ENCODE data around the gene ZNF331. TPM values are rescaled to one million over a fixed set of nuclear protein-coding genes. Genes with fewer than 3 reads are reported as not detected.

Gene ZNF331
- total RNA-seq, 4 donors from 2014 or later, result 3.7 to 15.7 (median 5.8) TPM

DNA sequence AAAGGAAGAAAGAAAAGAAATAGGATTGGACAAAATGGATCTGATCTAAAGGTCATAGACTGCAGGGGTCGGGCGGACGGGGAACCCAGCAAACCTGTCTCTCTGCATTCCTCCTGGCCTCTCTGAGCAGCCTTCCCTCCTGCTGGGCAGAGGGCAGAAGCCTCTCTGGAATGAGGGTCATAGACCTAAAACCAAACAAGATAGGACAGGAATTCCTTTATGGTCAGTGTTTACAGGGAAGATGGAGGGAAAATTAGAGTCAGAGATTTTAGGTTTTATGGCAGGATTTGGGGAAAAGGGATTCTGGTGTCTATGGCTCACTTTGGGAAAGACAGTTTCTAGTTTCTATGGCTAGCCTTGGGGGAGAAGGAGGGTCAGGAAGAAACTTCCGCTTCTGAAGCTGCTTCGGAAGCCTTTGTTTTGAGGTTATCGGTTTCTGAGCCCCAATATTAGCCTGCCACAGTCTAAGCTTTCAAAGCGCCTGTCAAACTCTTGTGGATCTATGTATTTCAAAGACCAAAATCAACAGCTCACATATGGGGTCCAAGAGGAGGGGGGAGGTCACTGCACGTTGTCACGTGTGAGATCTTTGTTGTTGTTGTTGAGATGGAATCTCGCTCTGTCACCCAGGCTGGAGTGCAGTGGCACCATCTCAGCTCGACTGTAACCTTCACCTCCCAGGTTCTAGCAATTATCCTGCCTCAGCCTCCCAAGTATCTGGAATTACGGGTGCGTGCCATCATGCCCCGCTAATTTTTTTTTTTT, 75.0 kb downstream of the ZNF331 start:
- in situ Hi-C loops (cut with MboI; ENCODE audit: low pct_ligation_motif_present in 1 of 4, low pct_unique_long_range_greater_than_20kb in 1 of 4, low sequenced_read_pairs in 3 of 4), result no loop called here

GRCh38 chr19:53621885-53622740, 84.2 kb downstream of the ZNF331 start:
- WGBS, 2 donors (ENCODE audit: low coverage in 1 of 2), result 49 to 55% methylated on average over 4 to 8 of the region's 8 CpGs
- DNase-seq, result no peak
- no peak overlapping the region for H3K27ac ChIP-seq
- in situ Hi-C loops (cut with MboI; ENCODE audit: low pct_ligation_motif_present in 1 of 4, low pct_unique_long_range_greater_than_20kb in 1 of 4, low sequenced_read_pairs in 3 of 4), result no loop called here
- no peaks in the 10 kb centered on the region for H3K27me3 ChIP-seq
- H3K4me1 ChIP-seq, result no peaks in the 10 kb centered on the region
- TF ChIP-seq POLR2AphosphoS5 (IDR thresholded peaks at IDR 0.05) (no peak), EP300 (IDR thresholded peaks at IDR 0.05; ENCODE audit: low read depth) (no peak), CTCF (IDR thresholded peaks at IDR 0.05) (no peak), POLR2A (IDR thresholded peaks at IDR 0.05) (no peak)
- no peaks in the 10 kb centered on the region for H3K36me3 ChIP-seq
- H3K4me3 ChIP-seq, result no peak overlapping the region
- H3K9me3 ChIP-seq, result no peaks in the 10 kb centered on the region
- intact Hi-C loops (cut with DNase I; ENCODE audit: low total_unique reads), result no loop called here

More for the DNA sequence above, 75.0 kb downstream of the ZNF331 start:
- peaks cover 0 to 5% of the 10 kb centered on the region in 2 donors for H3K9me3 ChIP-seq
- TF ChIP-seq CTCF (IDR thresholded peaks at IDR 0.05) (no peak), EP300 (IDR thresholded peaks at IDR 0.05; ENCODE audit: low read depth) (no peak), POLR2AphosphoS5 (IDR thresholded peaks at IDR 0.05) (no peak), POLR2A (IDR thresholded peaks at IDR 0.05) (no peak)
- H3K27me3 ChIP-seq, result no peaks in the 10 kb centered on the region
- H3K36me3 ChIP-seq, result no peaks in the 10 kb centered on the region
- no peak overlapping the region for H3K4me3 ChIP-seq
- H3K4me1 ChIP-seq, result no peaks in the 10 kb centered on the region
- DNase-seq, result no peak
- no peak overlapping the region for H3K27ac ChIP-seq
- 62 to 66% methylated on average over 3 to 14 of the region's 14 CpGs for whole genome bisulfite sequencing, 2 donors (ENCODE audit: low coverage in 1 of 2)
- intact Hi-C loops (cut with DNase I; ENCODE audit: low total_unique reads), result no loop called here

DNA sequence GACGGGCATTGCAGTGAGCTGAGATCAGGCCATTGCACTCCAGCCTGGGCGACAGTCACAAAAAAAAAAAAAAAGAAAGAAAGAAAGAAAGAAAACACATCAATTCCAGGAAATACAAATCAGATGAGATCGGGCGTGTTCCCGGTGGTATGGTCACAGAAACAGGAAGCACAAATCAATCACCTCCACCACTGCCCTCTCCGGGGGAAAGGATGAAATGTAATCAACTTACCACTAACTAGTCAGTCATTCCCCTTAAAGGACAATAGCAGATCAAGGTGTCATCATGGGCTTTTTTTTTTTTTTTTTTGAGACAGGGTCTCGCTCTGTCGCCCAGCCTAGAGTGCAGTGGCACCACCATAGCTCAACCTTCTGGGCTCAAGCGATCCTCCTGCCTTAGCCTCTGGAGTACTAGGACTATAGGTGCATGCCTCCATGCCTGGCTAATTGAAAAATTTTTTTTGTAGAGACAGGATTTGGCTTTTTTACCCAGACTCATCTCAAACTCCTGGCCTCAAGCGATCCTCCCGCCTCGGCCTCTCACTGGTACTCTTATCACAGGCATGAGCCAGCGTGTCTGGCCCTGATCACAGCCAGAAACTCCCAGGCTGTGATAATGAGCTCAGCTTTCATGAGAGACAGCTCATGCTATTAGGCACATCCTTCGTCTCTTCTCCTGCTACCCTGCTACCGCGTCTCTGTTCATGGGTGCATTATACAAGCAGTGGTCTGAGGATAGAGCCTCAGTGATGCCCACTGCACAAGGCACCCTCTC, 87.0 kb downstream of the ZNF331 start:
- Histone ChIP-seq H3K27ac (no peak overlapping the region), H3K4me1 (no peaks in the 10 kb centered on the region), H3K4me3 (no peak overlapping the region), H3K27me3 (no peaks in the 10 kb centered on the region), H3K9me3 (no peaks in the 10 kb centered on the region), H3K36me3 (no peaks in the 10 kb centered on the region)
- no peak for TF ChIP-seq POLR2AphosphoS5 (IDR thresholded peaks at IDR 0.05)
- no peak for TF ChIP-seq CTCF (IDR thresholded peaks at IDR 0.05)
- no peak for TF ChIP-seq POLR2A (IDR thresholded peaks at IDR 0.05)
- intact Hi-C loops (cut with DNase I; ENCODE audit: low total_unique reads) (no loop called here), in situ Hi-C loops (cut with MboI; ENCODE audit: low pct_ligation_motif_present in 1 of 4, low pct_unique_long_range_greater_than_20kb in 1 of 4, low sequenced_read_pairs in 3 of 4) (no loop called here)
- 60 to 79% methylated on average over 6 to 16 of the region's 16 CpGs for WGBS, 2 donors (ENCODE audit: low coverage in 1 of 2)
- no peak for DNase-seq

- Histone ChIP-seq H3K27ac (no peak overlapping the region), H3K36me3 (no peaks in the 10 kb centered on the region), H3K4me1 (no peaks in the 10 kb centered on the region), H3K27me3 (no peaks in the 10 kb centered on the region), H3K9me3 (no peaks in the 10 kb centered on the region), H3K4me3 (no peak overlapping the region)
- DNase-seq, result no peak
- intact Hi-C loops (cut with DNase I; ENCODE audit: low total_unique reads), result no loop called here
- in situ Hi-C loops (cut with MboI; ENCODE audit: low pct_ligation_motif_present in 1 of 4, low pct_unique_long_range_greater_than_20kb in 1 of 4, low sequenced_read_pairs in 3 of 4), result no loop called here
- WGBS, 2 donors (ENCODE audit: low coverage in 1 of 2), result 80 to 83% methylated on average over 1 to 9 of the region's 9 CpGs
- no peak for TF ChIP-seq POLR2AphosphoS5 (IDR thresholded peaks at IDR 0.05)
- TF ChIP-seq CTCF (IDR thresholded peaks at IDR 0.05), result no peak
- no peak for TF ChIP-seq POLR2A (IDR thresholded peaks at IDR 0.05)
- no peak for TF ChIP-seq EP300 (IDR thresholded peaks at IDR 0.05; ENCODE audit: low read depth)
These were observed 88.5 kb downstream of the ZNF331 start for GRCh38 chr19:53626486-53626885.
